ENCODE measurements around the gene GRP. TPM values are rescaled to one million over a fixed set of nuclear protein-coding genes. Genes with fewer than 3 reads are reported as not detected.

The GRP gene
- total RNA-seq, 1 donor from 2014 or later = not detected

GRCh38 chr18:59266459-59266858 lies 46.5 kb downstream of the GRP start:
- DNase-seq (ENCODE audit: low read depth) (no peak), FAIRE-seq (no peak)
- Histone ChIP-seq H2AFZ (ENCODE audit: low read depth, low read length) (no peak overlapping the region), H3K9ac (ENCODE audit: low read length) (no peak overlapping the region), H3K9me3 (ENCODE audit: insufficient read depth, low read depth, low read length) (peaks cover 7% of the 10 kb centered on the region), H3K27ac (ENCODE audit: low read depth, low read length) (no peak overlapping the region), H3K36me3 (ENCODE audit: insufficient read depth, low read length) (no peaks in the 10 kb centered on the region), H3K79me2 (ENCODE audit: insufficient read depth, low read length) (no peaks in the 10 kb centered on the region), H4K20me1 (ENCODE audit: insufficient read depth, low read length) (peaks cover 5% of the 10 kb centered on the region), H3K4me3 (ENCODE audit: insufficient read depth, low read depth, low read length) (no peak overlapping the region), H3K4me2 (ENCODE audit: low read length) (no peak overlapping the region), H3K27me3 (ENCODE audit: insufficient read depth, low read length) (peaks cover 84% of the 10 kb centered on the region), H3K4me1 (ENCODE audit: insufficient read depth, low read length) (peaks cover 3% of the 10 kb centered on the region)
- Mint-ChIP-seq H3K4me3 (ENCODE audit: unreplicated experiment) (no peak overlapping the region), H3K4me1 (ENCODE audit: low read depth, unreplicated experiment) (peaks cover 3% of the 10 kb centered on the region), H3K27ac (ENCODE audit: unreplicated experiment) (no peak overlapping the region), H3K9me3 (ENCODE audit: unreplicated experiment) (peaks cover 20% of the 10 kb centered on the region), H3K27me3 (ENCODE audit: low read depth, unreplicated experiment) (peaks cover 91% of the 10 kb centered on the region), H3K36me3 (ENCODE audit: low read depth, unreplicated experiment) (no peaks in the 10 kb centered on the region)
- TF ChIP-seq EZH2 (IDR thresholded peaks at IDR 0.05; ENCODE audit: insufficient read depth, low read length) = no peak

- FAIRE-seq = no peak
- H3K27ac ChIP-seq (ENCODE audit: low read depth, low read length) = no peak overlapping the region
- H4K20me1 ChIP-seq (ENCODE audit: insufficient read depth, low read length) = peaks cover 5% of the 10 kb centered on the region
- peaks cover 90% of the 10 kb centered on the region for H3K27me3 ChIP-seq (ENCODE audit: insufficient read depth, low read length)
- no peak overlapping the region for H3K4me3 ChIP-seq (ENCODE audit: insufficient read depth, low read depth, low read length)
- Mint-ChIP-seq H3K9me3 (ENCODE audit: unreplicated experiment) (peaks cover 16% of the 10 kb centered on the region), H3K27me3 (ENCODE audit: low read depth, unreplicated experiment) (peaks cover 91% of the 10 kb centered on the region), H3K4me1 (ENCODE audit: low read depth, unreplicated experiment) (peaks cover 3% of the 10 kb centered on the region), H3K27ac (ENCODE audit: unreplicated experiment) (no peak overlapping the region), H3K4me3 (ENCODE audit: unreplicated experiment) (no peak overlapping the region), H3K36me3 (ENCODE audit: low read depth, unreplicated experiment) (no peaks in the 10 kb centered on the region)
- no peaks in the 10 kb centered on the region for H3K79me2 ChIP-seq (ENCODE audit: insufficient read depth, low read length)
- peaks cover 7% of the 10 kb centered on the region for H3K9me3 ChIP-seq (ENCODE audit: insufficient read depth, low read depth, low read length)
- TF ChIP-seq CTCF (IDR thresholded peaks at IDR 0.05; ENCODE audit: insufficient read depth, low read depth, low read length) (no peak), EZH2 (IDR thresholded peaks at IDR 0.05; ENCODE audit: insufficient read depth, low read length) (no peak)
- peaks cover 3% of the 10 kb centered on the region for H3K4me1 ChIP-seq (ENCODE audit: insufficient read depth, low read length)
- no peak for DNase-seq (ENCODE audit: low read depth)
- H2AFZ ChIP-seq (ENCODE audit: low read depth, low read length) = no peak overlapping the region
- no peaks in the 10 kb centered on the region for H3K36me3 ChIP-seq (ENCODE audit: insufficient read depth, low read length)
- H3K9ac ChIP-seq (ENCODE audit: low read length) = no peak overlapping the region
- no peak overlapping the region for H3K4me2 ChIP-seq (ENCODE audit: low read length)
Measured at GRCh38 chr18:59266886-59267502, 47.0 kb downstream of the GRP start.

- H2AFZ ChIP-seq (ENCODE audit: low read depth, low read length) = no peak overlapping the region
- peaks cover 89% of the 10 kb centered on the region for H3K27me3 Mint-ChIP-seq (ENCODE audit: low read depth, unreplicated experiment)
- no peak overlapping the region for H3K4me3 ChIP-seq (ENCODE audit: insufficient read depth, low read depth, low read length)
- FAIRE-seq (no peak), DNase-seq (ENCODE audit: low read depth) (no peak)
- H3K4me2 ChIP-seq (ENCODE audit: low read length) = peak overlapping the region; percentile 15
- no peak overlapping the region for H3K9ac ChIP-seq (ENCODE audit: low read length)
- H3K36me3 Mint-ChIP-seq (ENCODE audit: low read depth, unreplicated experiment) = no peaks in the 10 kb centered on the region
- peaks cover 5% of the 10 kb centered on the region for H4K20me1 ChIP-seq (ENCODE audit: insufficient read depth, low read length)
- peaks cover 96% of the 10 kb centered on the region for H3K27me3 ChIP-seq (ENCODE audit: insufficient read depth, low read length)
- H3K27ac ChIP-seq (ENCODE audit: low read depth, low read length) = no peak overlapping the region
- peaks cover 7% of the 10 kb centered on the region for H3K9me3 ChIP-seq (ENCODE audit: insufficient read depth, low read depth, low read length)
- H3K4me1 ChIP-seq (ENCODE audit: insufficient read depth, low read length) = peaks cover 3% of the 10 kb centered on the region
- H3K9me3 Mint-ChIP-seq (ENCODE audit: unreplicated experiment) = peaks cover 12% of the 10 kb centered on the region
- H3K36me3 ChIP-seq (ENCODE audit: insufficient read depth, low read length) = no peaks in the 10 kb centered on the region
- H3K4me3 Mint-ChIP-seq (ENCODE audit: unreplicated experiment) = peak overlapping the region; percentile 40
- no peak overlapping the region for H3K27ac Mint-ChIP-seq (ENCODE audit: unreplicated experiment)
- peaks cover 3% of the 10 kb centered on the region for H3K4me1 Mint-ChIP-seq (ENCODE audit: low read depth, unreplicated experiment)
- no peaks in the 10 kb centered on the region for H3K79me2 ChIP-seq (ENCODE audit: insufficient read depth, low read length)
- TF ChIP-seq CTCF (IDR thresholded peaks at IDR 0.05; ENCODE audit: insufficient read depth, low read depth, low read length) = no peak
- peak; percentile 54 for TF ChIP-seq EZH2 (IDR thresholded peaks at IDR 0.05; ENCODE audit: insufficient read depth, low read length)
Measured at GRCh38 chr18:59267503-59268126, 47.7 kb downstream of the GRP start.

Measured in astrocyte (in vitro differentiated cells and primary cell).